K562 (cell line): ENCODE results near the gene USP10.

Source experiments
- EP300 ChIP-seq: IDR thresholded peaks from 2 replicates; pipeline ENCODE4 v1.6.1; 2012; ENCODE audit warnings: low read length, improper control_type of control experiment
- SPI1 ChIP-seq: IDR thresholded peaks from 2 replicates; pipeline ENCODE4 v1.6.1; 2011; ENCODE audit warnings: low read depth, low read length, control low read depth, borderline replicate concordance
- TF ChIP-seq, protein P1 (sequence below): fragments of 150-350 bp; IDR thresholded peaks from 2 replicates; pipeline ENCODE4 v1.6.1; 2014; ENCODE audit warnings: low read depth, mild to moderate bottlenecking, low read length, borderline replicate concordance
- TF ChIP-seq, protein P2 (sequence below), 3 experiments: IDR thresholded peaks in 2 of 3; conservative IDR thresholded peaks in 1 of 3; 2 replicates each; pipeline ENCODE4 v1.5.1; 2011 to 2012; ENCODE audit warnings: low read length in 3 of 3, mild to moderate bottlenecking in 3 of 3, control low read depth in 2 of 3, improper control_type of control experiment in 1 of 3, inconsistent platforms in 1 of 3, low read depth in 1 of 3, mixed read lengths in 1 of 3, moderate library complexity in 1 of 3; ENCODE audit not compliant: insufficient read depth in 2 of 3

DNA sequence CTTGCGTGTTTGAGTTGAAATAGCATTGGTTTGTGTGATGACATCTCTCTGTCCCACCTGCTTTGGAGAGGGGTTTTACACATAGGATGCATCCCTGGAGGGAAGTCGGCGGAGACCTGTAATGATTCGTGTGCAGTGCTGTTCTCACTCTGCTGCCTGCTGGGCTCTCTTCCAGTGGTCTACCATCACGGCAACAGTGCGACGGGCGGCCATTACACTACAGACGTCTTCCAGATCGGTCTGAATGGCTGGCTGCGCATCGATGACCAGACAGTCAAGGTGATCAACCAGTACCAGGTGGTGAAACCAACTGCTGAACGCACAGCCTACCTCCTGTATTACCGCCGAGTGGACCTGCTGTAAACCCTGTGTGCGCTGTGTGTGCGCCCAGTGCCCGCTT, 78.9 kb downstream of the USP10 start:
- TF ChIP-seq, protein P1, sequence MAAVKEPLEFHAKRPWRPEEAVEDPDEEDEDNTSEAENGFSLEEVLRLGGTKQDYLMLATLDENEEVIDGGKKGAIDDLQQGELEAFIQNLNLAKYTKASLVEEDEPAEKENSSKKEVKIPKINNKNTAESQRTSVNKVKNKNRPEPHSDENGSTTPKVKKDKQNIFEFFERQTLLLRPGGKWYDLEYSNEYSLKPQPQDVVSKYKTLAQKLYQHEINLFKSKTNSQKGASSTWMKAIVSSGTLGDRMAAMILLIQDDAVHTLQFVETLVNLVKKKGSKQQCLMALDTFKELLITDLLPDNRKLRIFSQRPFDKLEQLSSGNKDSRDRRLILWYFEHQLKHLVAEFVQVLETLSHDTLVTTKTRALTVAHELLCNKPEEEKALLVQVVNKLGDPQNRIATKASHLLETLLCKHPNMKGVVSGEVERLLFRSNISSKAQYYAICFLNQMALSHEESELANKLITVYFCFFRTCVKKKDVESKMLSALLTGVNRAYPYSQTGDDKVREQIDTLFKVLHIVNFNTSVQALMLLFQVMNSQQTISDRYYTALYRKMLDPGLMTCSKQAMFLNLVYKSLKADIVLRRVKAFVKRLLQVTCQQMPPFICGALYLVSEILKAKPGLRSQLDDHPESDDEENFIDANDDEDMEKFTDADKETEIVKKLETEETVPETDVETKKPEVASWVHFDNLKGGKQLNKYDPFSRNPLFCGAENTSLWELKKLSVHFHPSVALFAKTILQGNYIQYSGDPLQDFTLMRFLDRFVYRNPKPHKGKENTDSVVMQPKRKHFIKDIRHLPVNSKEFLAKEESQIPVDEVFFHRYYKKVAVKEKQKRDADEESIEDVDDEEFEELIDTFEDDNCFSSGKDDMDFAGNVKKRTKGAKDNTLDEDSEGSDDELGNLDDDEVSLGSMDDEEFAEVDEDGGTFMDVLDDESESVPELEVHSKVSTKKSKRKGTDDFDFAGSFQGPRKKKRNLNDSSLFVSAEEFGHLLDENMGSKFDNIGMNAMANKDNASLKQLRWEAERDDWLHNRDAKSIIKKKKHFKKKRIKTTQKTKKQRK, result no peak
- TF ChIP-seq, protein P2, sequence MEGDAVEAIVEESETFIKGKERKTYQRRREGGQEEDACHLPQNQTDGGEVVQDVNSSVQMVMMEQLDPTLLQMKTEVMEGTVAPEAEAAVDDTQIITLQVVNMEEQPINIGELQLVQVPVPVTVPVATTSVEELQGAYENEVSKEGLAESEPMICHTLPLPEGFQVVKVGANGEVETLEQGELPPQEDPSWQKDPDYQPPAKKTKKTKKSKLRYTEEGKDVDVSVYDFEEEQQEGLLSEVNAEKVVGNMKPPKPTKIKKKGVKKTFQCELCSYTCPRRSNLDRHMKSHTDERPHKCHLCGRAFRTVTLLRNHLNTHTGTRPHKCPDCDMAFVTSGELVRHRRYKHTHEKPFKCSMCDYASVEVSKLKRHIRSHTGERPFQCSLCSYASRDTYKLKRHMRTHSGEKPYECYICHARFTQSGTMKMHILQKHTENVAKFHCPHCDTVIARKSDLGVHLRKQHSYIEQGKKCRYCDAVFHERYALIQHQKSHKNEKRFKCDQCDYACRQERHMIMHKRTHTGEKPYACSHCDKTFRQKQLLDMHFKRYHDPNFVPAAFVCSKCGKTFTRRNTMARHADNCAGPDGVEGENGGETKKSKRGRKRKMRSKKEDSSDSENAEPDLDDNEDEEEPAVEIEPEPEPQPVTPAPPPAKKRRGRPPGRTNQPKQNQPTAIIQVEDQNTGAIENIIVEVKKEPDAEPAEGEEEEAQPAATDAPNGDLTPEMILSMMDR (IDR thresholded peaks at IDR 0.05 in 2 of 3, conservative IDR thresholded peaks at IDR 0.05 in 1 of 3; ENCODE audit: insufficient read depth in 2 of 3, low read depth in 1 of 3, low read length in 3 of 3), result no peak
- TF ChIP-seq SPI1 (no peak), EP300 (no peak)
